Activated T-helper 1 cell treated with anti-CD3 and anti-CD28 coated beads, Interleukin-12 subunit alpha, Interleukin-12 subunit beta, Interleukin-2, Interleukin-4 antibody, amounts not matched to agents 30 ng/mL and 10 ng/mL and 1 ng/mL, durations not matched to agents 14 hours and 24 hours and 36 hours (primary cell): ENCODE measurements around the gene CMTM8. TPM values are rescaled to one million over a fixed set of nuclear protein-coding genes. Genes with fewer than 3 reads are reported as not detected.

Experiments
- DNase-seq: peaks from one replicate; pipeline ENCODE4 v3.0.0; 2021; ENCODE audit warnings: low spot score
- H3K27ac Mint-ChIP-seq: one replicate; pipeline ENCODE4 v1.8.0; 2021; ENCODE audit warnings: mild to moderate bottlenecking, mixed read lengths
- H3K27me3 Mint-ChIP-seq: one replicate; pipeline ENCODE4 v1.8.0; 2022; ENCODE audit warnings: mild to moderate bottlenecking, moderate library complexity, mixed read lengths; ENCODE audit not compliant: insufficient read depth
- H3K36me3 Mint-ChIP-seq: one replicate; pipeline ENCODE4 v1.8.0; 2021; ENCODE audit warnings: low read depth, mixed read lengths
- H3K4me1 Mint-ChIP-seq: one replicate; pipeline ENCODE4 v1.8.0; 2021; ENCODE audit warnings: low read depth, mixed read lengths
- H3K4me3 Mint-ChIP-seq: one replicate; pipeline ENCODE4 v1.8.0; 2021; ENCODE audit warnings: mild to moderate bottlenecking, moderate library complexity, mixed read lengths
- H3K9me3 Mint-ChIP-seq: one replicate; pipeline ENCODE4 v1.8.0; 2021; ENCODE audit warnings: mixed read lengths
- intact Hi-C: fragments of 100-400 bp; cut with micrococcal nuclease; formaldehyde crosslinking; loops from one replicate; pipeline ENCODE4 v1.15.1; 2024
- total RNA-seq: library from RNA; stranded (reverse); gene quantifications from 2 replicates; pipeline ENCODE4 v1.2.3, GENCODE V29; 2022

CMTM8 gene
- total RNA-seq, 1 donor from 2014 or later, result 5.7 TPM

DNA sequence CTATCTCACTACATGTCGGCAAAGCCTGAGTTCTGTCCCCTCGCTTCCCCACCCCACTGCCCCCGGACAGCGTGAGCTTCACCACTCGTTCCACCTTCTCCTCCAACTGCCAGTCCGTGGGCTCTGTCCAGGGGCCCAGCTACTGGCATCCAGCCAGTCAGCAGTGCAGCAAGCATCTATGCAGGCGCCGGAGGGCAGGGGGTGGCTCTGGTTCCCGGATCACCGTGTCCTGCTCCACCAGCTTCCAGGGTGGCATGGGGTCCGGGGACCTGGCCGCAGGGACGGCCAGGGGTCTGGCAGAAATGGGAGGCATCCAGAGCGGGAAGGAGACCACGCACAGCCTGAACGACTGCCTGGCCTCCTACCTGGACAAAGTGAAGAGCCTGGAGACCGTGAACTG, 20.4 kb downstream of the CMTM8 start:
- H3K27ac Mint-ChIP-seq, result no peak overlapping the region
- H3K27me3 Mint-ChIP-seq, result peaks cover 1% of the 10 kb centered on the region
- intact Hi-C loops, result no loop called here
- DNase-seq, result no peak
- no peak overlapping the region for H3K4me3 Mint-ChIP-seq
- H3K36me3 Mint-ChIP-seq, result peaks cover 5% of the 10 kb centered on the region
- H3K4me1 Mint-ChIP-seq, result peaks cover 17% of the 10 kb centered on the region
- H3K9me3 Mint-ChIP-seq, result peaks cover 10% of the 10 kb centered on the region

DNA sequence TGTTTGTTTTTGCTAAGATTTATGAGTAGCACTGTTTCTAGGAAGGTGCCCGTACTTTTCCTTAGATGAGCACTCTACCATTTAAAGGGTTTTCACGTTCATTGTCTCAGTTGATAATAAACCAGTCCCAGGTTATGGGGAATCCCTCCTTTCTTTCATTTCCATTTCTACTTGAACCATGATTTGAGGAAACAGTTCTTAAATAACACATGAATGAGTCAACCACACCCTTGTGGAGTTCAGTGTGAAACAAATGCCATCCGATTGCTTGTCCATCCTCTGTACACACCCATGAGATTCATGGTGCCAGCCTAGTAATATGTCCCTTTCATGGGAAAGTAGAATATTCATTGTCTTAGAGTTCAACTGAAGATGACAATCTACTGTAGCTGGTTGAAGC, 23.1 kb downstream of the CMTM8 start:
- no peaks in the 10 kb centered on the region for H3K9me3 Mint-ChIP-seq
- H3K4me3 Mint-ChIP-seq, result no peak overlapping the region
- peaks cover 17% of the 10 kb centered on the region for H3K4me1 Mint-ChIP-seq
- no peak for DNase-seq
- peaks cover 1% of the 10 kb centered on the region for H3K27me3 Mint-ChIP-seq
- no peak overlapping the region for H3K27ac Mint-ChIP-seq
- H3K36me3 Mint-ChIP-seq, result peaks cover 2% of the 10 kb centered on the region
- intact Hi-C loops, result no loop called here

DNA sequence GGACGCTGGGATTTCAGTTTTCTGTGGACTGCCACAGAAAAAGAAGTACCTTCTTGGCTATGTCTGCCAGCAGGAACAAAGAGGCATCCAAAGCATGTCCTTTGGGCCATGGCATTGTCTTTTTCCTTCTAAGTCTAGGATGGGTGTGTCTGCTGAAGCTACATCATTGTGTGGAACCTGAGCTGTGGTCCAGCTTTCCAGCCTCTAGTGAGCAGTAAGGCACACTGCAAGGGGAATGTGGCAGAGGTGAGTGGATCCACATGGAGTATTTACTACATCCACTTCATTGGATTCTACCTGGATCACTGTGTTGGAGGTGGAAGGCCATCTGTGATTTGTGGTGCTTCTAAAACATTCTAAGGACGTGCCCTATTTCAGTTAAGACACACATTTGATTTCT, 23.7 kb downstream of the CMTM8 start:
- Mint-ChIP-seq H3K4me3 (no peak overlapping the region), H3K4me1 (peaks cover 16% of the 10 kb centered on the region), H3K27ac (no peak overlapping the region), H3K9me3 (no peaks in the 10 kb centered on the region), H3K27me3 (peaks cover 1% of the 10 kb centered on the region), H3K36me3 (peaks cover 2% of the 10 kb centered on the region)
- intact Hi-C loops, result no loop called here
- no peak for DNase-seq

DNA sequence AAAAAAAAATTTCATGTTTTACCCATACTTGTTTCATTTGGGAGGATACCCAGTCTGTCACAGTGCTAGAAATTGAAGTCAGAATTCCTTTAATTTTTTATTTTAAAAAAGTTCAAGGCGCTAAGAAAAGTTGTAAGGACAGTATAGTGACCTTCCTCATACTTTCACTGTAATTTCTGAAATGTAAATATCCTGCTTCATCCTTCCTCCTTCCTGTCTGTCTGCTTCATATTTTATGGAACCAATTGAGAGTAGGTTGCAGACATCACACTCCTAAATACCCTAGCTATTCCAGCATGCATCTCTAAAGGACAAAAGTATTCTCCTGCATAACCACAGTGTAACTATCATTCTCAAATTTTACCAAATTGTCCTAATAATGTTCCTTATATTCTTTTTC, 35.8 kb downstream of the CMTM8 start:
- no peaks in the 10 kb centered on the region for H3K4me1 Mint-ChIP-seq
- H3K27me3 Mint-ChIP-seq, result no peaks in the 10 kb centered on the region
- no peak overlapping the region for H3K4me3 Mint-ChIP-seq
- DNase-seq, result no peak
- intact Hi-C loops, result no loop called here
- no peaks in the 10 kb centered on the region for H3K9me3 Mint-ChIP-seq
- no peak overlapping the region for H3K27ac Mint-ChIP-seq
- peaks cover 2% of the 10 kb centered on the region for H3K36me3 Mint-ChIP-seq

DNA sequence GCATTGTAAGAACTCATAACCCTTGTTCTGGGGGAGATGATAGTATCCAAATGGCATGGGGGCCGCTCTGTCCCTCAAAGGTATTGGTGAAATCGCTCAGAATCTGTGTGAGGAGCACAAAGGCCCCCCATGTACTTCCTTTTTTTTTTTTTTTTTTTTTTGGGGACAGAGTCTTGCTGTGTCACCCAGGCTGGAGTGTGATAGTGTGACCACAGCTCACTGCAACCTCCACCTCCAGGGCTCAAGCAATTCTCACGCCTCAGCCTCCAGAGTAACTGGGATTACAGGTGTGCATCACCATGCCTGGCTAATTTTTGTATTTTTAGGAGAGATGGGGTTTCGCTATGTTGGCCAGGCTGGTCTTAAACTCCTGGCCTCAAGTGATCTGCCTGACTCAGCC, 37.0 kb downstream of the CMTM8 start:
- no peaks in the 10 kb centered on the region for H3K27me3 Mint-ChIP-seq
- H3K4me1 Mint-ChIP-seq, result no peaks in the 10 kb centered on the region
- intact Hi-C loops, result no loop called here
- H3K9me3 Mint-ChIP-seq, result no peaks in the 10 kb centered on the region
- no peak for DNase-seq
- no peak overlapping the region for H3K27ac Mint-ChIP-seq
- peaks cover 2% of the 10 kb centered on the region for H3K36me3 Mint-ChIP-seq
- no peak overlapping the region for H3K4me3 Mint-ChIP-seq

DNA sequence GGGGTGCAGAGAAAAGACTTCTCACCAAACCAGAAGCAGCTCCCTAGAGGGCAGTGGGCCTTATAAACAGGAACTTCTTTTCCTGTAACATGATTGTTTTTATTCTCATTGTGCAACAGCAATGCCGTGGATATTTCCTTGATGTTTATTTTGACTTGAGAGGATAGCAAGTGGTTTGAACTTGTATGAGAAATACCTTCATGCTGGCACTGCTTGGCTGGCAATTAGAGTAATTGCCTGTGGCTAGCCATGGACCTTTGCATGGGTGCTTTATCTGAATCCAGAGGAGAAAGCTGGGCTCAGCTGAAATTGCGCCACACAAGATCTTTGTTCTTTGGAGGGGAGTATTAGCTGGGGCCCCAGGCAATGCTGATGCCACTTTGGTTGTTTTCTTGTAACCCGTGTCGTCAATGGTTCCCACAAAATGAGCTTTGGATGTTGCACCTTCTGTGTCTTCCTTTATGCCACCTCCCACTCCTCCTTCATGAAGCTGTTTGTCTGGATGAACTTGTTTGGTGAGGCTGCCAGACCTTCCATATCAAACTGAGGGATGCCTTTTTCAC, 37.9 kb downstream of the CMTM8 start:
- DNase-seq, result no peak
- no peaks in the 10 kb centered on the region for H3K27me3 Mint-ChIP-seq
- intact Hi-C loops, result no loop called here
- H3K27ac Mint-ChIP-seq, result no peak overlapping the region
- H3K4me3 Mint-ChIP-seq, result no peak overlapping the region
- no peaks in the 10 kb centered on the region for H3K4me1 Mint-ChIP-seq
- H3K36me3 Mint-ChIP-seq, result peaks cover 2% of the 10 kb centered on the region
- H3K9me3 Mint-ChIP-seq, result no peaks in the 10 kb centered on the region

DNA sequence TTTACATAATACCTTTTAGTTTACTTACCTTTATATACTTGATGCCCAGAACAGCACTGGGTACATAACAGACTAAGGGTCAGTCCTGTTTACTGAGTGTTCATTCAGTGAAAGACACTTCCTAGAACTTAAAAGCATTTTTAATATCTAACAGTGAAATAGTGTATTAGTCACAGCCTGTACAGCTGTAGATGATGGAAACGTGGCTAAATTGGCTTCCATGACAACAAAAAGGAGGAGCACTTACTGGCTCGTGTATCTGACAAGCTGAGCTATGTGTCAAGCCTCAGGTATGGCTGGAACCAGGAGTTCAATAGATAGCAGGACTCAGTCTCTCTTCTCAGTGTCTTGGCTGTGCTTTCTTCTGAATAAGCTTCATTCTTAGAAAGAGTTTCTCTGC, 40.2 kb downstream of the CMTM8 start:
- intact Hi-C loops, result no loop called here
- Mint-ChIP-seq H3K36me3 (peaks cover 2% of the 10 kb centered on the region), H3K27ac (no peak overlapping the region), H3K27me3 (no peaks in the 10 kb centered on the region), H3K4me1 (no peaks in the 10 kb centered on the region), H3K4me3 (no peak overlapping the region), H3K9me3 (no peaks in the 10 kb centered on the region)
- no peak for DNase-seq

DNA sequence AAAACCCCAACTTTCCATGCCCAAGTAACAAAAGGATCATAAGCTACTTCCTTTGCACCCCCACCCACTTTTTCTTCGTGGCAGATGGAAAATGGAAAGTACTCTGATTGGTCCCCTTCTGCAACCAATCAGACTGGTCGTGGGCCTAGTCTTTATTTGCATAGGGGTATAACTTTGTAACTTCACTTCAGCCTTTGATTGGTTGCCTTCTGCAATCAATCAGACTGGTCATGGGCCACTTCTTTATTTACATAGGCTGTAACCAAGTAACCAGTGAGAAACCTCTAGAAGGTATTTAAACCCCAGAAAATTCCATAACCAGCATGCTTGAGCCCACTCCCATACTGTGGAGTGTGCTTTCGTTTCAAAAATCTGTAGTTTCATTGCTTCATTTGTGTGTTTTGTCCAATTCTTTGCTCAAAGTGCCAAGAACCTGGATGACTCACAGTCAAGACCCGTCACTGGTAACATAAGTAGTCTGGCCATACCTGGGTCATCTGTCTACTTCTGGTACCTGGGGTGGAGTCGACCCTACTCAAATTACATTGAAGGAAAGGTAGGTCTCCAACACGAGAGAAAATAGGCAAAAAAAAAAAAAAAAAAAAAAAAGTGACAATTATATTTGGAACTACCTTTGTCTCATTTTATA, 41.9 kb downstream of the CMTM8 start:
- Mint-ChIP-seq H3K9me3 (no peaks in the 10 kb centered on the region), H3K4me3 (no peak overlapping the region), H3K27ac (no peak overlapping the region), H3K36me3 (no peaks in the 10 kb centered on the region), H3K4me1 (peaks cover 8% of the 10 kb centered on the region), H3K27me3 (no peaks in the 10 kb centered on the region)
- no peak for DNase-seq
- intact Hi-C loops, result no loop called here

DNA sequence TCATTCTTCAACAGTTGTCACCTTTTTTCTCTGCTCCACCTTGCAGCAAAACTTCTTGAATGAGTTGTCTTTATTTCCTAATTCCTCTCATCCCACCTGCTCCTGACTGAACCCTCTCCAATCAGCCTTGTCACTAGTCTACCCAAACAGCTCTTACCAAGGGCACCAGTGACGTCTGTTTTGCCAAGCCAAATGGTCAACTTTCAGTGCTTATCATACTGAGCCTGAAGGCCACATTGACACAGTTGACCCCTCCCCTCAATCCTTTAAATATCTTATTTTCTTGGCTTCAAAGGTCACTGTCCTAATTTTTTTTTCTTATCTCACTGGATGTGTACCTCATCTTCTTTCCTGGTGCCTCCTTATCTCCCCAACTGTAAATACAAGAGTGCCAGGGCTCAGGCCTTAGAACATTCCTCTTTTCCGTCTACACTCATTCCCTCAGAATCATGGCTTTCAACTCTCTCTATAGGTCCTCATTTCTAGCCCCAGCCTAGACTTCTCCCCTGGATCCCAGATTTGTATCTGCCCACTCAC, 43.2 kb downstream of the CMTM8 start:
- H3K4me1 Mint-ChIP-seq, result peaks cover 13% of the 10 kb centered on the region
- H3K4me3 Mint-ChIP-seq, result no peak overlapping the region
- no peaks in the 10 kb centered on the region for H3K27me3 Mint-ChIP-seq
- no peaks in the 10 kb centered on the region for H3K36me3 Mint-ChIP-seq
- no peak overlapping the region for H3K27ac Mint-ChIP-seq
- H3K9me3 Mint-ChIP-seq, result no peaks in the 10 kb centered on the region
- DNase-seq, result no peak
- intact Hi-C loops, result no loop called here

DNA sequence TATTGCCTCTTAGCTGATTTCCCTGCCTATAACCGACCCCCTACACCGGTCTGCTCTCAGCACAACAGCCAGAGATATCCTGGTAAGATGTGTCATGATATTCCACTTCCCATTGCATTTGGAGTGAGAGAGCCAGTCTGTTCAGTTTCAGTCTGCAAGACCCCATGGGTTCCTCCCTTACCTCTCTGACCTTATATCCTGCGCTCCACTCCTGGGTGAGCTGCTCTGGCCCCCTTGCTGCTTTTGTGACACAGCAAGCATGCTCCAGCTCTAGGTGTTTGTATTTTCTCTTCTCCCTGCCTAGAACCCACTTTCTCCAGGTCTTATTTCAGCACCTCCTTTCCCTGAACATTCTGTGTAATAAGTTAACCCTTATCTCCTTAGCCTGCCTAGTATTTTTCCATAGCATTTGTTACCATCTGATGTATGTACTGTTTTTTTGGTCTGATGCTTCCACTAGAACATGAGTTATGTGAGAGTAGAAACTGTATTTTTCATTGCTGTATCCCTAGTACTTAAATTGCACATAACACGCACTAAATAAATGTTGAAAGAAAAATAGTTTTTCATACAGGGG, 44.2 kb downstream of the CMTM8 start:
- Mint-ChIP-seq H3K27me3 (no peaks in the 10 kb centered on the region), H3K27ac (no peak overlapping the region), H3K9me3 (no peaks in the 10 kb centered on the region), H3K4me3 (no peak overlapping the region), H3K4me1 (peaks cover 13% of the 10 kb centered on the region), H3K36me3 (no peaks in the 10 kb centered on the region)
- DNase-seq, result no peak
- intact Hi-C loops, result no loop called here

DNA sequence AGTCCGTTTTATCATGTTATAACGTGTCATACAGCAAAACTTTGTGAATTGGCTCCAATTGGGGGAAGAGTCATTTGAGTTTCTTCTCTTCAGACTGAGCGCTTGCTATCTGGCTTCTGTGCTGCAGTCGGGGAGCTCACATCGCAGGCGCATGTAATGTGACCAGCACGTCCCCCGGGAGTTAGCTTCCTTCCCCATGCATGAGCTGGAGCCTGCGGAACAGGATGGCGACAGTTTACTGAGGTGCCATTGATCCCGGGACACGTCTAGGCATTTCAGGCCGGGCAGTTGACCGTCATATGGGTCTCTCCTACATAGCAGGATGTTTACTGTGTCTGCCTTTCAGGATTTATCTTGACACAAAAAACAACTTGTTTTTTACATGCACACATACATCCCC, 44.8 kb downstream of the CMTM8 start:
- no peaks in the 10 kb centered on the region for H3K9me3 Mint-ChIP-seq
- DNase-seq, result no peak
- no peaks in the 10 kb centered on the region for H3K36me3 Mint-ChIP-seq
- peaks cover 13% of the 10 kb centered on the region for H3K4me1 Mint-ChIP-seq
- intact Hi-C loops, result no loop called here
- no peak overlapping the region for H3K27ac Mint-ChIP-seq
- no peaks in the 10 kb centered on the region for H3K27me3 Mint-ChIP-seq
- H3K4me3 Mint-ChIP-seq, result no peak overlapping the region

DNA sequence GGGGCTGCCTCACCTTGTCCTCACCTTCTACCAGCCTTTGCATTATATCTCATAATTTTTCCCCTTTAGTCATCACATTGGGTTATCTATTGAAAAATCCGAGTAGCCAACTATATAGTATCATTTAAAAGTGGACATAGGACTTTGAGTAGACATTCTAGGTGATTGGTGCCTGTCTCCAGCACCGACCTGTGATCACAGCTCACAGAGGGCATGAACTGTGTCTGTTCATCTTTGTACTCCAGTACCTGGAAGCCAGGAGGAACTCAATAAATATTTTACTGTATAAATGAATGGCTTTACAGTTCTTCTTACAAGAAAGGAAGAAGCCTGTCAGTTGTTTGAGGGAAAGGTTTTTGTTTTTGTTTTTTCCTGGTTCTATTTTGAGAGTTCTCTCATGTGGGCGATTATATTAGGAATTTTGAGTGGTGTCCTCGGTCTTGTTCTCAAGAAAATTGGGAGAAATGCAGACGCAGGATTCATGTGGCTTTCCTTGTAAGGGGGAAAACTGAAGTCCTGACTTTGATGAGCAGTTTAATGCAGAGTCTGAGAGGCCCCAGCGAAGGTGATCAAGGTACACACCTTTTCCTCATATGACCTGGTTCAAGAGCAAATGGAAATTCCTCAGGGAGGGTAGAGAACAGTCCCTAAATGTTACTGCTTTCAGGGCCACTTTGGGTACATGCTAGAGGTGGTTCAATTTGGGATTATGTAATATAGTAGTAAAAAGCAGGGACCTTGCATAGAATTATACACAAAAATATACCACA, 46.1 kb downstream of the CMTM8 start:
- H3K4me3 Mint-ChIP-seq, result no peak overlapping the region
- H3K27me3 Mint-ChIP-seq, result no peaks in the 10 kb centered on the region
- intact Hi-C loops, result no loop called here
- H3K27ac Mint-ChIP-seq, result no peak overlapping the region
- H3K36me3 Mint-ChIP-seq, result no peaks in the 10 kb centered on the region
- peaks cover 22% of the 10 kb centered on the region for H3K4me1 Mint-ChIP-seq
- no peaks in the 10 kb centered on the region for H3K9me3 Mint-ChIP-seq
- DNase-seq, result no peak

DNA sequence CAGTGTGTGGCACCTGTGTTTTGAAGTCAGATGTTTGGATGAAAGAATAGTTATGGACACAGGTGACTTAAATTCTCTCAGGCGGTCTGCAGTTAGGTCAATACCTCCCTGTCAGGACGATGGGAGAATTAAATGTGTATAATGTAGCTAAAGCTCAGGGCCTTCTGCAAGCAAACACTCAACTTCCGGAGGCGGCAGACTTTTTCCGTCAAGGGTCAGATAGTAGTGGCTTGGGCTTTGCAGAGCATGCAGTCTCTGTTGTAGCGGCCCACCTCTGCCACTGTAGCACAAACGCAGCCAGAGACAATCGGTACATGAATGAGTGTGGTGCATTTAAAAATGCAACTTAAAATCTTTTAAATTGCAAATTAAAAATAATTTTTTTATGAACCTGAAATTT, 47.4 kb downstream of the CMTM8 start:
- H3K27ac Mint-ChIP-seq, result no peak overlapping the region
- no peaks in the 10 kb centered on the region for H3K36me3 Mint-ChIP-seq
- no peaks in the 10 kb centered on the region for H3K9me3 Mint-ChIP-seq
- no peak for DNase-seq
- H3K4me3 Mint-ChIP-seq, result no peak overlapping the region
- no peaks in the 10 kb centered on the region for H3K27me3 Mint-ChIP-seq
- intact Hi-C loops, result no loop called here
- peaks cover 22% of the 10 kb centered on the region for H3K4me1 Mint-ChIP-seq
